NCI-H446 (cell line): Measurements from ENCODE around the gene TARS1.
"Not testable (repeated sequence)": the region's sequence is repeated elsewhere in the genome, so short reads cannot be mapped to it uniquely, and the experiment has no call there.

Source experiments
- DNase-seq, 2 experiments: peaks; one replicate each; lab custom pipeline; 2025; lab: John Stamatoyannopoulos, UW

The TARS1 gene

GRCh38 chr5:33488558-33489355 lies 48.0 kb downstream of the TARS1 start:
- DNase-seq = no peak

GRCh38 chr5:33489481-33490067 lies 48.8 kb downstream of the TARS1 start:
- DNase-seq = no peak

GRCh38 chr5:33490071-33490665 lies 49.4 kb downstream of the TARS1 start:
- DNase-seq = no peak

GRCh38 chr5:33491941-33492340 lies 51.2 kb downstream of the TARS1 start:
- DNase-seq = no peak

- no peak for DNase-seq
Observed at GRCh38 chr5:33494466-33494865, 53.7 kb downstream of the TARS1 start.

GRCh38 chr5:33501260-33501659 lies 60.5 kb downstream of the TARS1 start:
- no peak for DNase-seq

GRCh38 chr5:33501899-33502298 lies 61.1 kb downstream of the TARS1 start:
- DNase-seq = no peak

GRCh38 chr5:33504570-33504969 lies 63.8 kb downstream of the TARS1 start:
- DNase-seq = no peak

- no peak for DNase-seq
Observed at GRCh38 chr5:33507426-33507825, 66.7 kb downstream of the TARS1 start.

- no peak for DNase-seq
Observed at GRCh38 chr5:33509036-33509435, 68.3 kb downstream of the TARS1 start.

- no peak for DNase-seq
Observed at GRCh38 chr5:33513462-33514185, 72.9 kb downstream of the TARS1 start.

GRCh38 chr5:33515366-33515765 lies 74.6 kb downstream of the TARS1 start:
- not testable (repeated sequence) for DNase-seq

GRCh38 chr5:33516421-33516820 lies 75.7 kb downstream of the TARS1 start:
- DNase-seq = no peak
